ACHN (cell line): ENCODE data around the gene MCM9.
"Not testable (repeated sequence)": the region's sequence is repeated elsewhere in the genome, so short reads cannot be mapped to it uniquely, and the experiment has no call there.

Experiments
- DNase-seq: peaks from one replicate; pipeline ENCODE4 v3.0.0-alpha.2; 2015
- in situ Hi-C: cut with HindIII; loops from 2 replicates; pipeline ENCODE4 v1.10.0; 2017; ENCODE audit warnings: low sequenced_read_pairs, low pct_ligation_motif_present, low pct_unique_long_range_greater_than_20kb

The MCM9 gene

DNA sequence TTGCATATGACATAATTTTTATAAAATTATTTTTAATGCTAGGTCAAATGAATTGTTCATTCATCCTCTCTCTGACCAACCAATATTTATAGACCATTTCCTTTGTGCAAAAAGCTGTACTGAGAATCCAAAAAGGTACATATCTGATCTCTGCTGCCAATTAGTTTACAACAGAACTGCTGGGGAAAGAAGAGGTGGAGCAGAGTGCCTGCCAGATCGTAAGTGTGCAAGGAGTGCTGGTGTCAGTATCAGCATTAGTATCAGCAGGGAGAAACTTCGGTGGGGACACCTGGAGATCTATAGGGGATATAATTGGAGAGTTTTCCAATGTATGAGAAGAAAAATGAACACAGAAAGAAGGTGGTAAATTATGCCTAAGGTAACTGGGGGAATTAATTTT, 104.3 kb downstream of the MCM9 start:
- no peak for DNase-seq
- in situ Hi-C loops: no loop called here

DNA sequence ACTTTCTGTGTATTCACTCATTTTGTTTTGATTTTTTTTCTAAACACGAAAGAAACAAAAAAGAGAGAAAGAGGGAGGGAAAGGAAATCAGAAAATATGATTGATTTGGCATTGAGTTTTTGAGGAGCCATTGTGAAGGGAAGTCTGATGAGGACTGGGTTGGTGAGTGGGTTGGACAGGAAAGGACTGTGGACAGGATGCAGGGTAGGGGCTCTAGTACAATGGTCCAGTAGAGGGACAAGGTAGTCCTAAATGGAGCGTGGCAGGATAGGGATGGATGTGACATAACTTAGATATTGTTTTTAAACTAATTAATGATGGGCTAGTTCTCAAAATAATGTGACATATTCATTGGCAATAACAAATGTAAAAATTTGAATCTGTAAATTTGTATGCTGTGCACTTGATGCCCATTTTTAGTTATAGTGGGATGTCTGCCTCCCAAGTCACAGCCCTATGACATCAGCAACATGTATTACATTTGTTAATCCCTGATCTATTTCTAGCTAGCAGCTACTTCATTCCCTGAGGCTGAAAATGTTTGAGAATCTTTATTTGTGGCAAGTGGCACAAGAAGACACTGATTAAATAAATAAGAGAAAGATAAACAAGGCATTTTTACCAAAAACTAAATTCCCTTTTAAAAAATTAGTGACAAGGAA, 105.0 kb downstream of the MCM9 start:
- no peak for DNase-seq
- in situ Hi-C loops: no loop called here

DNA sequence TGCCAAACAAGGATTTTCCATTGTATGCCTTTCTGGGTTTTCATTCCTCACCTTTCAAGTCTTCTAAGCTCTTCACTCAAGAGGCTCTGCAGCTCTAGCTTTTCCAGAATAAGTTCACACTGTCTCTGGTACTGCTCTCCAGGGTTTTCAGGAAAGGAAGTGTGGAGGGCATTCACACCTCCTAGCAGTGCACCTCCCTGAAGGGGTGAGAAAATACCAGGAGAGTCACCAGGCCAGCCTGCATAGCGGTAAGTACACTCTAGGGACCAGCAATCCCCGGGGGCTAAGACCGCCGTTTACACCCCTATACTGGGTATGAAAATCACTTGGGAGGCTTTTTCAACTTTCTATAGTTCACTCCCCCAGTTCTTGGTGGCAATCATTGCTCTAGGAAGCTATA, 108.9 kb downstream of the MCM9 start:
- in situ Hi-C loops: no loop called here
- DNase-seq: no peak

DNA sequence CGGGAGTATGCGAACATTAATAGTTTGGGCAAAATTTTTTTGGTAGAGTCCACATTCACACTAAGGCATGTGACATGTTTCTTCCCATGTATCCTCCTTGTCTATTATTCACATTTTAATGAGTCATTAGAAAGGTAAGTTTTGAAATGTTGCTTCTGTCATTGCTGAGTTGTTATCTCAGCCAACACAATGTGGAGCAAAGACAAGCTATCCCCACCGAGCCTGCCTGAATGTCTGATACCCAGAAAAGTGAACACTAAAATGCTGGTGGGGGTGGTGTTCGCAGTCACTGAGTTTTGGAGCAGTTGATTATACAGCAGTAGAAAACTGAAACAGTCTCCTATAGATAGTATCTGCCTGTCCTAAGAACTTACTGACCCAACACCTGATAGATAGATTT, 109.3 kb downstream of the MCM9 start:
- no peak for DNase-seq
- in situ Hi-C loops: no loop called here

DNA sequence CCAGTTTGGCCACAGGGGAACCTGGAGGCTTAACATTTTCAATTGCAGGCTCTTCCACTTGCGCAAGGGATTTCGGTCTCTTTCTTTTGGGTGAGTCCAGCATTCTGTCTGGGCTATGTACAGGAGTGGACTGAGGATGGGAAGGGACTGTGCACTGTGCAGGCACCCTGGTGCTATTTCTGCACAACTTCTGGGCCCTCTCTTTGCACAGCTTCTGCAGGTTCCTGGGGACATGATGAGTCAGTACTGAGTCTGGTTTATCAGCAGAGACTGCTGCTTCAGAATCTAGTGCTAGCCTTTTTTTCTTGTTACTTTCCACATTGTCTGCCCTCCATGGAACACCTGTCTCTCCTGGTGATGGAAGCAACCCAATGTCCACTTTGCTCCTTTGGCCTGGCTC, 119.5 kb downstream of the MCM9 start:
- no peak for DNase-seq
- in situ Hi-C loops: no loop called here

DNA sequence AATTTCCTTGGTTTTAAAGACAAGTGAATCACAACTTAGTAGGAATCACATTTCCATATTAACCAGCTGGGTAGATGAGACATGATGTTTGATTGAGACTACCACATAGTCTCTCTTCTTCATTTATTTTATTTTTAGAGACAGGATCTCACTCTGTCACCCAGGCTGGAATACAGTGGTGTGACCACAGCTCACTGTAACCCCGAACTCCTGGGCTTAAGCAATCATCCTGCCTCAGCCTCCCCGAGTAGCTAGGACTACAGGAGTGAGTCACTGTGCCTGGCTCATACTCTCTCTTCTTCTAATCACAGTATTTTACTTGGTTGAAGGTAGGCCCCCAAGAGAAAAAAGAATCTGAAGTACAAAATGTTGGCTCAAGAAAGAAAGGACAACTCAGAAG, 121.2 kb downstream of the MCM9 start:
- DNase-seq: no peak
- in situ Hi-C loops: no loop called here

- in situ Hi-C loops: no loop called here
- no peak for DNase-seq
Observed at GRCh38 chr6:118812970-118813369, 122.0 kb downstream of the MCM9 start.

DNA sequence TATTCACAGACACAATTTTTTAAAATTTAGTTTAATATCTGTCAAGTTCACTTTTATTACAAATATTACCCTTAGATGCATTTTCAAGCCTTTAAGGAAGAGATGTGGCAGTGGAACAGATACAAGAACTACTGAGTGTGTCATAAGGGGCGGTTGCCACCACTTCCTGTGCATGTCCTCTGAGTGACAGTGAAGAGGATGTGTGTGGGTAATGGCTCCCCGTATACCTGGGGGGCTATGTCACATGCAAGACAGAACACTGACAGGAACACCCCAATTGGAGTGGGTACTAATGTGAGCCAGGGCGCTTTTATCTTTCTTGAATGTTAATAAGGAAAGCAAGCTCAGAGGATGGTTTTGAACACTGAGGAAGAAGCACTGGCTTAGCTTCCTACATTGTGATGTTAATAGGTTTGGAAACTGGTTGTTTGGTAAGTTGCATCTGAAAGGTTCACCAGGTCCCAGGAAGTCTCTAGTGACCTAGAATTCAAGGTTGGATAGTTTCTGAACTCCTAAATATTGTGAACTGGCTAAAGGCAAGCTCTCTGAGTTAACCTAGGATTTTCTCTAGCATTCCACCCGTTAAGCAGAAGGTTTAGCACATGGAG, 124.4 kb downstream of the MCM9 start:
- in situ Hi-C loops: no loop called here
- no peak for DNase-seq

- in situ Hi-C loops: no loop called here
- DNase-seq: no peak
Observed at GRCh38 chr6:118808793-118809638, 125.9 kb downstream of the MCM9 start.

DNA sequence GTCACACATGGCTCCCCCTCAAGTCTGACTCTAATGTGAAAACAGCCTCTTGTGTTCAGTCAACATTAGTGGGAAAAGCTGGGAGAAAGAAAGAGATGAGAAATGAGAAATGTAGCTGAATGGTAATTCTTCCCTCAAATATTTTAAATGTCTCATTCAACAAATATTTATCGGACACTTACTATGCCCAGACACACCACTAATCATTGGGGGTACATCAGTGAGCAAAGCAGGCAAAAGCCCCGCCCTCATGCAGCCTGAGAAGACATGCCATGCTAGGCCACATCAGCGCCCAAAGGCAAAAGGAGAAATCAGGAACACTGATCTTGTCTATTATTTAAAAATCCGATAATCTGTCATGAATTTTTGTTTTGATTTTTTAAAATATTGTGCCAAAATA, 130.9 kb downstream of the MCM9 start:
- in situ Hi-C loops: no loop called here
- no peak for DNase-seq

DNA sequence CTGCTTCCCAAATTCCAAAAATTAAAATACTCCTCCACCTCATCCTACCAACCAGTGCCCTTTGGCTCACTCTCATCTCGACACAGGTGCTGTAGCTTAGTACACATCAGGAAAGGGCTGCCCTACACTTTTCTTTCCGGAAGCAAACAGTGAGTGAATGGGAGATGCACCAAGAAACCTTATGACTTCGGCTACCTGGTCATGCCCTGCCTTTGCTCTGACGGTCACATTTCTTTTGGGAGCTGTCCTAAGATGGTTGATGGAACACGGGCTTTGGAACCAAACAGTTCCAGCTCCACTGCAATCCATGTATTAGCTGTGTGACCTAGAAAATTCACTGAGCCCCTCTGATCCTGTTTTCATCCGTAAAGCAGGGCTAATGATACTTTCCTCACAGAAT, 133.7 kb downstream of the MCM9 start:
- in situ Hi-C loops: no loop called here
- DNase-seq: no peak

DNA sequence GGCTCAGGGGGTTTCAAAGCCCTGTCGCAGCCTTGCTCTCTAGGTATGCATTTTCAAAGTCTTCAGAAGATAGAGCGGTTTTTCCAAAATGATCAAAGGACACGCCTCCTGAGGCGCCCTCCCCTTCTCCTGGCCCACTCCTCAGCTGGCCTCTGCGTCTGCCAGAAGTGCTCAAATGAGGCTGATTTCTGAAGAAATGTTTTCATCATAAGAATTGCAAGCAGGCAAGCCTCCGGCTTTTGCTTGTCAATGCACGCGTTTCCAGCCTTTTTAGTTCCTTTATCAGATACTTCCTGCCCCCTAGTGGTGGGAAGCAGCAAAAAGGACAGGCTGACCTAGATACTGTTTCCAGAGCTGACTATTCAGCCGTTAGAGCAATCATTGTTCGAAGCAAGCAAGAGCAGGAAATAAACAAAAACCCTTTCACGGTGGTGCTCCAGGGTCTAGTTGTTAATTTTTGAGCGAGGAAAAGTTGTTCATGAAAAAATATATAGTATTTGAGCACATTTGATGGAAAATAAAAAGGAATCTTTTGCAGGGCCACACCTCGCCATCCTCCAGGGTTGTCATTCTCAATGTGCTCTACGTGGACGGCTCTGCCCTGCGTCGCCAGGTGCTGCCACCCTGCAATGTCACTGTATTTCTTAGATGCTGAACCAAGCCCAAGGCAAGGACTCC, 134.4 kb downstream of the MCM9 start:
- in situ Hi-C loops: no loop called here
- DNase-seq: peak; percentile 78

- no peak for DNase-seq
- in situ Hi-C loops: no loop called here
Observed at GRCh38 chr6:118799826-118800225, 135.1 kb downstream of the MCM9 start.

DNA sequence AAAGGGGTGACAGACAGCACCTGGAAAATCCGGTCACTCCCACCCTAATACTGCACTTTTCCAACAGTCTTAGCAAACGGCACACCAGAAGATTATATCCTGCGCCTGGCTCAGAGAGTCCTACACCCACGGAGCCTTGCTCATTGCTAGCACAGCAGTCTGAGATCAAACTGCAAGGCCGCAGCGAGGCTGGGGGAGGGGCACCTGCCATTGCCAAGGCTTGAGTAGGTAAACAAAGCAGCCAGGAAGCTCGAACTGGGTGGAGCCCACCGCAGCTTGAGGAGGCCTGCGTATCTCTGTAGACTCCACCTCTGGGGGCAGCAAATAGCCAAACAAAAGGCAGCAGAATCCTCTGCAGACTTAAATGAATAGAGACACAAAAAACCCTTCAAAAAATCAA, 138.4 kb downstream of the MCM9 start:
- in situ Hi-C loops: not testable (repeated sequence)

GRCh38 chr6:118791499-118791898, 143.5 kb downstream of the MCM9 start:
- no peak for DNase-seq
- in situ Hi-C loops: no loop called here

More for the DNA sequence above, 138.4 kb downstream of the MCM9 start:
- DNase-seq: not testable (repeated sequence)

DNA sequence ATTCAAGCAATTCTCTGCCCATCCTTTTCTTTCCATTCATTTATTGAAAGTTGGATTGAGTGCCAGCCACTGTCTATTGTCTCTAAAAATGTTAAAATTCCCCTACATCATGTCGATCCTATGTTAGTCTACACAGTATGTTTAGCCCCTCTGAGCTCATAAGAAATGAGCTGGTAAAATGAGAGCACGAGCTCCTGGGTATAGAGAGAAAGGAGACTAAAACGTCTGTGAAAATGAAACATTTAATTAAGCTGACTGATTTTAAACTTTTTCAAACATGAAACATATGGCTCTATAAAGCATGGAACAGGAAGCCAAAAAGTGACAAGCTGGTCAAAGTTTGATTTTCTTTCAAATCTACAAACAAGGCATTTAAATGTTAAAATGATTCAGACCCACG, 145.0 kb downstream of the MCM9 start:
- in situ Hi-C loops: no loop called here
- DNase-seq: no peak

DNA sequence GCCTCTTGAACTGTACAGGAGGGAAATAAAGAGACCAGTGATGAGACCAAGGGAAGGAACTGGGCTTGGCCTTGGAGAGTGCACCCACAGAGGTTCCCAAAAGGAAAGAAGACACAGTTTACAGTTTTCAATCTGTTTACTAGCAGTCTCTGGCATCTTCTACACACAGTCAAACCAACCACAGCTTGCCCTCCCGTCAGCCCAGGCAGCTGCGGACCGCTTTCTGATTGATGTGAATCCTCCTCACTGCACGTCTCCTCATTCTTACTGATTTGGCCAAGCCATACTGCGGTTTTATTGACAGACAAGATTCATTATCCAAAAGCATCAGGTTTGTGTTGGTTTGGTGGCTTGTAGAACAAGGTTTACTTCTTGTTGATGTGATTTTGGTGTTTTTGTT, 145.5 kb downstream of the MCM9 start:
- DNase-seq: no peak
- in situ Hi-C loops: no loop called here

DNA sequence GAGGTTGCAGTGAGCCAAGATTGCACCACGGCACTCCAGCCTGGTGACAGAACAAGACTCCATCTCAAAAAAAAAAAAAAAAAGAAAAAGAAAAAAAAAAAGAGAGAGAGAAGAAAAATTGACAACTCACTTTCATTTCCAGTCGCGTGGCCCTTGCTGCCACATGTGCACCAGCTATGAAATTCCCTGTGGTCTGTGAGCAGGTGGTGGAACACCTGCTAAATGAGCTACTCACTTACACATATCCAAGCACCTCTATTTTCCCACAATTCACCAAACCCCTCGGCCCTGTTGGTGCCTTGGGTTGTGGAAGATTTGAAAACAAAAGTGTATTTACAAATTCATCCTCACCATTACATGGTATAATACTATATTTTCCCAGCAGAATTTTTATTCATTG, 146.3 kb downstream of the MCM9 start:
- DNase-seq: no peak
- in situ Hi-C loops: no loop called here

GRCh38 chr6:118787724-118788423, 147.1 kb downstream of the MCM9 start:
- in situ Hi-C loops: no loop called here
- no peak for DNase-seq
